Urinary bladder (tissue), 4 donors: ENCODE results near the gene DAZL. TPM values are rescaled to one million over a fixed set of nuclear protein-coding genes. Genes with fewer than 3 reads are reported as not detected.

Experiments used
- DNase-seq: peaks from one replicate; pipeline ENCODE4 v3.0.0-alpha.2; 2015; ENCODE audit errors: extremely low spot score
- H3K27ac ChIP-seq: one replicate; pipeline ENCODE4 v1.5.1; 2013; ENCODE audit warnings: low read depth, mild to moderate bottlenecking, moderate library complexity
- H3K36me3 ChIP-seq: one replicate; pipeline ENCODE4 v1.6.1; 2013; ENCODE audit warnings: mild to moderate bottlenecking, moderate library complexity; ENCODE audit not compliant: insufficient read depth
- H3K4me1 ChIP-seq: one replicate; pipeline ENCODE4 v1.6.1; 2013; ENCODE audit warnings: mild to moderate bottlenecking, moderate library complexity; ENCODE audit not compliant: insufficient read depth
- H3K4me3 ChIP-seq: one replicate; pipeline ENCODE4 v1.5.1; 2013; ENCODE audit warnings: low read depth, low read length
- WGBS: extraction: QIAGEN DNeasy Blood & Tissue Kit; methylation state at CpG from one replicate; pipeline ENCODE4 v1.1.7; 2013; 5-methylcytosine and 5-hydroxymethylcytosine counted together
- polyA plus RNA-seq: library from polyadenylated mRNA; stranded (reverse); fragments of 200-250 nt; gene quantifications from one replicate; pipeline ENCODE4 v1.2.3, GENCODE V29; 2013
- total RNA-seq: library from RNA; depleted of rRNA; stranded (reverse); fragments of >200 nt; gene quantifications from one replicate; pipeline ENCODE4 v1.2.3, GENCODE V29; 2014
- donor health status: healthy with polysubstance abuse.
- donor health status: healthy.

Gene DAZL
- total and polyA plus RNA-seq, 2 donors, result not detected

- H3K27ac ChIP-seq, result no peak overlapping the region
- WGBS, result 76% methylated on average over 12 of the region's 12 CpGs
- H3K4me1 ChIP-seq, result no peaks in the 10 kb centered on the region
- DNase-seq, result no peak
- H3K36me3 ChIP-seq, result no peaks in the 10 kb centered on the region
- no peak overlapping the region for H3K4me3 ChIP-seq
Measured at GRCh38 chr3:16546186-16547010, 58.8 kb downstream of the DAZL start.

GRCh38 chr3:16545413-16546185 lies 59.6 kb downstream of the DAZL start:
- no peaks in the 10 kb centered on the region for H3K4me1 ChIP-seq
- no peak for DNase-seq
- 76% methylated on average over 10 of the region's 10 CpGs for WGBS
- no peaks in the 10 kb centered on the region for H3K36me3 ChIP-seq
- H3K4me3 ChIP-seq, result no peak overlapping the region
- H3K27ac ChIP-seq, result no peak overlapping the region

GRCh38 chr3:16543242-16543864 lies 61.9 kb downstream of the DAZL start:
- no peaks in the 10 kb centered on the region for H3K36me3 ChIP-seq
- H3K4me3 ChIP-seq, result no peak overlapping the region
- no peak overlapping the region for H3K27ac ChIP-seq
- H3K4me1 ChIP-seq, result no peaks in the 10 kb centered on the region
- WGBS, result 78% methylated on average over 6 of the region's 6 CpGs
- DNase-seq, result no peak

- Histone ChIP-seq H3K4me1 (no peaks in the 10 kb centered on the region), H3K36me3 (no peaks in the 10 kb centered on the region), H3K4me3 (no peak overlapping the region), H3K27ac (no peak overlapping the region)
- 78% methylated on average over 4 of the region's 4 CpGs for WGBS
- DNase-seq, result no peak
Measured at GRCh38 chr3:16538507-16538906, 66.7 kb downstream of the DAZL start.

GRCh38 chr3:16536996-16537395 lies 68.2 kb downstream of the DAZL start:
- 65% methylated on average over 3 of the region's 3 CpGs for WGBS
- no peaks in the 10 kb centered on the region for H3K4me1 ChIP-seq

More at GRCh38 chr3:16536996-16537395, 68.2 kb downstream of the DAZL start:
- Histone ChIP-seq H3K4me3 (no peak overlapping the region), H3K27ac (no peak overlapping the region), H3K36me3 (no peaks in the 10 kb centered on the region)
- DNase-seq, result no peak

Other genes with a start within 250 kb of the DAZL start
- gene RFTN1, start 91.7 kb downstream of the DAZL start, total RNA-seq, result 26.3 TPM
- gene RFTN1, start 91.7 kb downstream of the DAZL start, polyA plus RNA-seq, result 26.7 TPM